Colonic mucosa (tissue), 4 donors: Measurements from ENCODE around the gene SLC17A3. TPM values are rescaled to one million over a fixed set of nuclear protein-coding genes. Genes with fewer than 3 reads are reported as not detected.

Experiments
- DNase-seq: peaks from one replicate; pipeline ENCODE4 v3.0.0-alpha.2; 2020
- H3K27ac ChIP-seq: fragments of 200-600 bp; one replicate; pipeline ENCODE4 v1.8.0; 2021
- H3K27me3 ChIP-seq: fragments of 200-600 bp; one replicate; pipeline ENCODE4 v1.8.0; 2021
- H3K36me3 ChIP-seq: fragments of 200-600 bp; one replicate; pipeline ENCODE4 v1.8.0; 2021
- H3K4me1 ChIP-seq: fragments of 200-600 bp; one replicate; pipeline ENCODE4 v1.8.0; 2021; ENCODE audit warnings: mild to moderate bottlenecking
- H3K4me3 ChIP-seq: fragments of 200-600 bp; one replicate; pipeline ENCODE4 v1.8.0; 2021
- H3K9ac ChIP-seq, 2 donors: one replicate each; pipeline ENCODE4 v1.7.0; 2013; ENCODE audit warnings: control low read depth in 2 of 2, low read depth in 2 of 2, low read length in 2 of 2
- H3K9me3 ChIP-seq: fragments of 200-600 bp; one replicate; pipeline ENCODE4 v1.8.0; 2021
- intact Hi-C: fragments of 100-400 bp; cut with DNase I; formaldehyde crosslinking; loops from one replicate; pipeline ENCODE4 v1.14.1; 2022
- total RNA-seq, 2 donors: library from RNA; stranded (reverse); fragmentation: NEBNext Ultra II Directional in 1 of 2; extraction: Animal tissue kit (Norgen Biotek cat#: 25700) in 1 of 2; gene quantifications; one replicate each; pipeline ENCODE4 v1.2.1, GENCODE V29; 2021
- TF ChIP-seq, protein P1 (sequence below): fragments of 200-600 bp; IDR thresholded peaks from one replicate; pipeline ENCODE4 v1.8.0; 2022; ENCODE audit warnings: antibody characterized with exemption, mild to moderate bottlenecking
- donor health status: healthy.
- donor health status: DM: no; HTN: no; CAD: no.
- donor health status: DM: no; HTN: no; CAD: no.

The SLC17A3 gene
- total RNA-seq, 2 donors from 2014 or later, result not detected

- intact Hi-C loops, result no loop called here
- H3K4me3 ChIP-seq, result no peak overlapping the region
- no peaks in the 10 kb centered on the region for H3K4me1 ChIP-seq
- TF ChIP-seq, protein P1, sequence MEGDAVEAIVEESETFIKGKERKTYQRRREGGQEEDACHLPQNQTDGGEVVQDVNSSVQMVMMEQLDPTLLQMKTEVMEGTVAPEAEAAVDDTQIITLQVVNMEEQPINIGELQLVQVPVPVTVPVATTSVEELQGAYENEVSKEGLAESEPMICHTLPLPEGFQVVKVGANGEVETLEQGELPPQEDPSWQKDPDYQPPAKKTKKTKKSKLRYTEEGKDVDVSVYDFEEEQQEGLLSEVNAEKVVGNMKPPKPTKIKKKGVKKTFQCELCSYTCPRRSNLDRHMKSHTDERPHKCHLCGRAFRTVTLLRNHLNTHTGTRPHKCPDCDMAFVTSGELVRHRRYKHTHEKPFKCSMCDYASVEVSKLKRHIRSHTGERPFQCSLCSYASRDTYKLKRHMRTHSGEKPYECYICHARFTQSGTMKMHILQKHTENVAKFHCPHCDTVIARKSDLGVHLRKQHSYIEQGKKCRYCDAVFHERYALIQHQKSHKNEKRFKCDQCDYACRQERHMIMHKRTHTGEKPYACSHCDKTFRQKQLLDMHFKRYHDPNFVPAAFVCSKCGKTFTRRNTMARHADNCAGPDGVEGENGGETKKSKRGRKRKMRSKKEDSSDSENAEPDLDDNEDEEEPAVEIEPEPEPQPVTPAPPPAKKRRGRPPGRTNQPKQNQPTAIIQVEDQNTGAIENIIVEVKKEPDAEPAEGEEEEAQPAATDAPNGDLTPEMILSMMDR, result no peak
- no peak overlapping the region for H3K9ac ChIP-seq
- no peaks in the 10 kb centered on the region for H3K9me3 ChIP-seq
- H3K27ac ChIP-seq, result no peak overlapping the region
- peak; percentile 16 for DNase-seq
- no peaks in the 10 kb centered on the region for H3K27me3 ChIP-seq
- no peaks in the 10 kb centered on the region for H3K36me3 ChIP-seq
These were observed 8.0 kb upstream of the SLC17A3 start for GRCh38 chr6:25882051-25882496.

DNA sequence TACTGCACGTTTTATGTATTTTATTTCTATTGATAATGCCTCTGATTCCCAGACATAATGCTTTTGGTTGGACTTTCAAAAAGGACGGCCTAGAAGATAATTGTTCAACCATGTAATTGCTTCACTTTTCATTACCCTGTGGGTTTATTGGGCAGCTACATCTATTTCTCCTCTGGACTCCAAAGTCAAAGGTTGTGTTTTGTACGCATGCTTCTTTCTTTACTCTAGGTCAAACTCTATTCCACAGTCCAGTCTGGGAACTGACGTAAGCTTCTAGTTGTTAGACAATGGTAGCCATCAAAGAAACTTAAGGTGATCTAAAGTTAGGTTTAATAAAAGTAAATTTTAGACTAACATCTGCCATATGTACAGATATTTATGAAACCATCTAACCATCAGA, 6.6 kb upstream of the SLC17A3 start:
- H3K27ac ChIP-seq, result no peak overlapping the region
- H3K4me3 ChIP-seq, result no peak overlapping the region
- H3K27me3 ChIP-seq, result no peaks in the 10 kb centered on the region
- H3K9me3 ChIP-seq, result no peaks in the 10 kb centered on the region
- H3K4me1 ChIP-seq, result no peaks in the 10 kb centered on the region
- intact Hi-C loops, result no loop called here
- no peaks in the 10 kb centered on the region for H3K36me3 ChIP-seq
- no peak overlapping the region for H3K9ac ChIP-seq
- no peak for DNase-seq
- TF ChIP-seq, protein P1, result no peak

- H3K4me1 ChIP-seq, result no peaks in the 10 kb centered on the region
- intact Hi-C loops, result no loop called here
- H3K27ac ChIP-seq, result no peak overlapping the region
- DNase-seq, result no peak
- no peaks in the 10 kb centered on the region for H3K27me3 ChIP-seq
- TF ChIP-seq, protein P1, result no peak
- no peak overlapping the region for H3K9ac ChIP-seq
- no peaks in the 10 kb centered on the region for H3K36me3 ChIP-seq
- no peaks in the 10 kb centered on the region for H3K9me3 ChIP-seq
- no peak overlapping the region for H3K4me3 ChIP-seq
These were observed 4.8 kb upstream of the SLC17A3 start for GRCh38 chr6:25878721-25879322.

GRCh38 chr6:25875926-25876602, 2.0 kb upstream of the SLC17A3 start:
- DNase-seq, result no peak
- no peaks in the 10 kb centered on the region for H3K9me3 ChIP-seq
- intact Hi-C loops, result no loop called here
- H3K4me3 ChIP-seq, result no peak overlapping the region
- H3K4me1 ChIP-seq, result no peaks in the 10 kb centered on the region
- TF ChIP-seq, protein P1, result no peak
- no peak overlapping the region for H3K9ac ChIP-seq
- no peaks in the 10 kb centered on the region for H3K27me3 ChIP-seq
- no peak overlapping the region for H3K27ac ChIP-seq
- no peaks in the 10 kb centered on the region for H3K36me3 ChIP-seq

DNA sequence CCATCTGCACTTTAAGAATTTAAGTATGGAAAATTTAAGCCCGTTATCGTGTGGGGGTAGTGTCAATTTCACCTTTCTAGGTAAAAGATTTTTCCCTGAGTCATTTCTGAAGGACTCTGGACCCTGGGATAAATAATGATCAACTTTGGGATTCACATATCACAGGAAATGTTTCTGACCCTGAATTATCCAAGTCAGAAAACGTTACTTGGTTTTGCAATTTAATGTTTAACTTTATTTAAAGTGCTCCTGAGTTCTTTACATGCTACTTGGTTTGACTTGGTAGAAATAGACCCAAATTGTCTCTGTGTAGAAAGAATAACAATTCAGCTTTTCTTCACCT, 1.5 kb upstream of the SLC17A3 start:
- Histone ChIP-seq H3K36me3 (no peaks in the 10 kb centered on the region), H3K4me3 (no peak overlapping the region), H3K9me3 (no peaks in the 10 kb centered on the region), H3K27ac (no peak overlapping the region), H3K4me1 (no peaks in the 10 kb centered on the region), H3K27me3 (no peaks in the 10 kb centered on the region), H3K9ac (no peak overlapping the region)
- intact Hi-C loops, result no loop called here
- no peak for DNase-seq
- TF ChIP-seq, protein P1, result no peak
